Skeletal muscle tissue (tissue), 4 donors: ENCODE measurements around the gene CCDC197. TPM values are rescaled to one million over a fixed set of nuclear protein-coding genes. Genes with fewer than 3 reads are reported as not detected.

ENCODE experiments used
- H3K27ac ChIP-seq: one replicate; pipeline ENCODE4 v1.7.0; 2013; ENCODE audit warnings: mild to moderate bottlenecking, low read depth, low read length, inconsistent platforms
- H3K27me3 ChIP-seq, 3 donors: one replicate each; pipeline ENCODE4 v1.7.0; 2013; ENCODE audit warnings: low read length in 3 of 3; ENCODE audit not compliant: control insufficient read depth in 3 of 3, insufficient read depth in 3 of 3
- H3K36me3 ChIP-seq, 3 donors: one replicate each; pipeline ENCODE4 v1.7.0; 2013; ENCODE audit warnings: low read length in 3 of 3; ENCODE audit not compliant: control insufficient read depth in 3 of 3, insufficient read depth in 3 of 3
- H3K4me1 ChIP-seq, 3 donors: one replicate each; pipeline ENCODE4 v1.7.0; 2013; ENCODE audit warnings: low read length in 3 of 3, mild to moderate bottlenecking in 3 of 3; ENCODE audit not compliant: control insufficient read depth in 3 of 3, insufficient read depth in 3 of 3
- H3K4me3 ChIP-seq, 3 donors: one replicate each; pipeline ENCODE4 v1.7.0; 2013; ENCODE audit warnings: low read length in 3 of 3
- H3K9ac ChIP-seq, 3 donors: one replicate each; pipeline ENCODE4 v1.7.0; 2013; ENCODE audit warnings: low read length in 3 of 3, mild to moderate bottlenecking in 3 of 3, moderate library complexity in 2 of 3, low read depth in 1 of 3
- H3K9me3 ChIP-seq, 3 donors: one replicate each; pipeline ENCODE4 v1.7.0; 2013; ENCODE audit warnings: low read length in 3 of 3; ENCODE audit not compliant: control insufficient read depth in 3 of 3
- total RNA-seq: library from RNA; depleted of rRNA; stranded (reverse); fragments of >200 nt; gene quantifications from one replicate; pipeline ENCODE4 v1.2.3, GENCODE V29; 2014
- donor health status: Osteomylitis.

The CCDC197 gene
- total RNA-seq, 1 donor from 2014 or later, result not detected

DNA sequence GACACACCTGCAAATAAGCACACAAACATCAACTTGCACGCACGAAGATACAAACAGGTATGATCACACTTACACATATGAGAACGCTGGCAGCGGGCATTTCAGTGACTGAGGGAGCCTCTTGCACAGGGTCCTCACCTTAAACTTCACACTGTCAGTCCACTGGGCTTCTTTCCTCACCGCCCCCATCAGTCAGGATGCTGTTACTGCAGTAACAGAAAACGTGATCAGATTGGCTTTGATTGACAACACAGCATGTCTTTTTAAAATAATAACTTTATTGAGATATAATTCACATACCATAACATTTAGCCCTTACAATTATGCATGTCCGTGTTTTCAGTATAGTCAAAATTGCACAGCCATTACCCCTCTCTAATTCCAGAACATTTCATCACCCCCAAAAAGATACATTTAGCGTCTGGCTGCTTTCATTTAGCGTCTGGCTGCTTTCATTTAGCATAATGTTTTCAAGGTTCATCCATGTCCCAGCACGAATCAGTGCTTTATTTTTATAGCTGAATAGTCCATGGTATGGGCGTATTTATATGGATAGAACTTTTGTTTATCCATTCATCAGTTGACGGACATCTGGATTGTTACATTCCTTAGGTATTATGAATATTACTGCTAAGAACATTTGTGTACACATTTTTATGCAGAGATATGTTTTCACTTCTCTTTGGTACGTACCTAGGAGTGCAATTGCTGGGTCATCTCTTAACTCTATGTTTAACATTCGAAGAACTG, 8.4 kb downstream of the CCDC197 start:
- Histone ChIP-seq H3K9me3 (no peaks in the 10 kb centered on the region), H3K27me3 (peaks cover 0 to 11% (median 10%) of the 10 kb centered on the region in 3 donors), H3K9ac (no peak overlapping the region), H3K27ac (no peak overlapping the region), H3K36me3 (no peaks in the 10 kb centered on the region), H3K4me1 (peaks cover 8 to 11% (median 8%) of the 10 kb centered on the region in 3 donors), H3K4me3 (no peak overlapping the region)

DNA sequence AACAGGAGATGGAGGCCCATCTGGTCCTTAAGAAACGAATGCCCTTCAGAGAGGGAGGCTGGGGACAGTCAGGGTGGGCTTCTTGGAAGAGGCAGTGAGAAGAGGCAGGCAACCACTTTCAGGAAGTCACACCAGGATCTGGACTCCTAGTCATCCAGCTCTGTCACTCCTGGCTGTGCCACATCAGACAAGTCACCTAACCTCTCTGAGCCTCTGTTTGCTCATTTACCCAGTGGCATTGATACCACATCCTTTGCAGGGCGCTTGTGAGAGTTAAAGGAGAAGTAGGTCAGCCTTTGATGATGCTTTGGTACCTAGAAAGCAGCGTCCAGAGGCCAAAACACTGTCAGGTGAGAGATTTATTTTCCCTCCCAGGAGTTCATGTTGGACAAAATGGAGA, 11.1 kb downstream of the CCDC197 start:
- H3K27me3 ChIP-seq, result peaks cover 0 to 14% (median 4%) of the 10 kb centered on the region in 3 donors
- H3K27ac ChIP-seq, result no peak overlapping the region
- H3K4me1 ChIP-seq, result peaks cover 0 to 2% (median 0%) of the 10 kb centered on the region in 3 donors
- H3K9me3 ChIP-seq, result no peaks in the 10 kb centered on the region
- no peak overlapping the region for H3K9ac ChIP-seq
- H3K36me3 ChIP-seq, result no peaks in the 10 kb centered on the region
- no peak overlapping the region for H3K4me3 ChIP-seq

DNA sequence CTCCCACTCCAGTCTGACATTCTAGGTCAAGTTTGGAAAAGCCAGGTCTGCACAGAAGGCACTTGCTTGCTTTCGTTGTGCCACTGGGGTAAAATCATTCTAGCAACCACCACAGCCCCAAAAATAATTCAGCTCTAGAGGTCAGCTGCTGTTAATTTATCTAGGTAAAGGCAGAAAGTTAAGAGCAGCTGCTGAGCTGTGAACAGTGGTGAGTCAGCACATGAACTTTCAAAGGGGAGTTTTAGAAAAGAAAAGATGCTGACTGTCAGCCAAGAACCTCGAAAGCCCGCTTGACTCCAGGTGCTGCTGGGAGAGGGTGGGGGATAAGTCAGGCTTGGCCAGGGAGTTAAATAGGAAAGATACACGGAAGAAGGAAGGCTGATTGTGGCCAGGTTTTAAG, 12.7 kb downstream of the CCDC197 start:
- Histone ChIP-seq H3K9ac (no peak overlapping the region), H3K27ac (no peak overlapping the region), H3K9me3 (no peaks in the 10 kb centered on the region), H3K27me3 (peaks cover 0 to 14% (median 4%) of the 10 kb centered on the region in 3 donors), H3K4me3 (no peak overlapping the region), H3K4me1 (peaks cover 0 to 2% (median 0%) of the 10 kb centered on the region in 3 donors), H3K36me3 (no peaks in the 10 kb centered on the region)

DNA sequence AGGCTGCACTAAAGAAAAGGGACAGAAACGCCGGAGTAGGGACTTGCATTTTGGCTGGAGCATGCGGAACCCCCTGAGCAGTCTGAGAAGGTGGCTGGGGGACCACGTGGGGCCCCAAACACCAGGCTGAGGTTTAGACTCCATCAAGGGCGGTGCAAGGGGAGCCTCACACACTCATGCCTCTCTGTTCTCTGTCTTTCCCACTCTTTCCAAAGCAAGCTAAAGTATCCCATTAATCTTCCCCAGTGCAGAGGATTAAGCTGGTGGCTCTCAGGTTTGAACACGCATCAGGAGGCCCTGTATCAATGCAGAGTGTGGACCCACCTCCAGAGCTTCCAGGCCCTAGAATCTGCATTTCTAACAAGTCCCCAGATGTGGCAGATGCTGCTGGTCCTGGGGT, 13.5 kb downstream of the CCDC197 start:
- Histone ChIP-seq H3K9me3 (no peaks in the 10 kb centered on the region), H3K36me3 (no peaks in the 10 kb centered on the region), H3K4me1 (peaks cover 0 to 2% (median 0%) of the 10 kb centered on the region in 3 donors), H3K27me3 (peaks cover 0 to 14% (median 4%) of the 10 kb centered on the region in 3 donors), H3K9ac (no peak overlapping the region), H3K4me3 (no peak overlapping the region), H3K27ac (no peak overlapping the region)

DNA sequence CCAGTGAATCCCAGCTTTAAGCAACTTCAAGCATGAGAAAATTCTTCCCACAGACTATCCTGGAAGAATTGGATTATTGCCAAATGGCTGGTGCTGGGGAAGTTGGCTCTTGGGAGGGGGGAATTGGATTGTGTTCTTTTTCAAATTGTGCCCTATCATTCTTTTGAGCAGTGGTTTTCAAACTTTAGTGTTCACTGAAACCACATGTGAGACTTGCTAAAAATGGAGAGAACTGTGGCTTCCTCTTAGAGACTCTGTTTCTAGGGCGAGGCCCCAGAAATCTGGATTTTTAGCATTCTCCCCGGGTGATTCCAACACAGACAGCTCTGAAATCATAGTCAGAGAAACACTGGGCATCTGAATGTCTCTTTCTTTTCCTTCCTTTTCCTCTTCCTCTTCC, 14.7 kb downstream of the CCDC197 start:
- H3K9me3 ChIP-seq, result no peaks in the 10 kb centered on the region
- H3K27me3 ChIP-seq, result peaks cover 0 to 17% (median 4%) of the 10 kb centered on the region in 3 donors
- no peak overlapping the region for H3K27ac ChIP-seq
- H3K4me3 ChIP-seq, result no peak overlapping the region
- no peaks in the 10 kb centered on the region for H3K36me3 ChIP-seq
- H3K4me1 ChIP-seq, result peaks cover 0 to 2% (median 0%) of the 10 kb centered on the region in 3 donors
- no peak overlapping the region for H3K9ac ChIP-seq

DNA sequence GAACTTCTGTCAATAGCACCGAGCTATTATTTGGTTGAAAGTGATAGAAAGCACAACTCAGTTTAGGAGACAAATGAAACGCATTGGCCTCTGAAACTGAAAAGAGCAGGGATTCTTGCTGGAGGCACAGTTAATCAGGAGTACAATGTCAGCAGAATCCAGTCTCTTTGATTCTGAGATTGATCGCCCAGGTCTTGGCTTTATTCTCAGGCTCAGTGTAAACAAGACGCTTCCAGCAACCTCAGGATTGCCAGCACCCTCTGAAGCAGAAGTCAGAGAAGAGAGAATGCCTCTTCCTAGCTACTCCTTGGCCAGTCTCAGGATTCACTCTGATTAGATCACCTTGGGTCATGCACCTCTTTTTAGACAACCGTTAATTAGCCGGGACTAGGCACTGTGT, 17.3 kb downstream of the CCDC197 start:
- H3K9me3 ChIP-seq, result no peaks in the 10 kb centered on the region
- no peak overlapping the region for H3K27ac ChIP-seq
- no peak overlapping the region for H3K4me3 ChIP-seq
- peaks cover 0 to 16% (median 0%) of the 10 kb centered on the region in 3 donors for H3K27me3 ChIP-seq
- no peaks in the 10 kb centered on the region for H3K36me3 ChIP-seq
- no peak overlapping the region for H3K9ac ChIP-seq
- peaks cover 0 to 6% (median 5%) of the 10 kb centered on the region in 3 donors for H3K4me1 ChIP-seq

DNA sequence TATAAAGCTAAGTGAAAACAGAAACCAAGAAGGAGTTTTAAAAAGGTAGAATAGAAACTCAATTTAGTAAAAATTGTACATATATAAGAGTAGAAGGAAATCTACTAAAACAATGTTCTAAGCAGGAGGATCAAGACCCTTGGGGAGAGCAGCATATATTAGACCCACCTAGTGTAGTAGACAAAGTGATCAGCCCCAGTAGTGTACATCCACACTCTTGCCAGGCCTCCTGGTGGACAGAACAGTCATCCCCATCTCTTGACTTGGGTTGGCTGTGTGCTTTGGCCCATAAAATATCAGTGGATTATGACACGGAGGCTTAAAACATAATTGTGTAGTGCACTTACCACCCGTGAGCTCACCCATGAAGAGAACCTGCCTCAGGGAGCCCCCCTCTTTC, 18.1 kb downstream of the CCDC197 start:
- Histone ChIP-seq H3K4me3 (no peak overlapping the region), H3K4me1 (peaks cover 0 to 5% (median 3%) of the 10 kb centered on the region in 3 donors), H3K9ac (no peak overlapping the region), H3K9me3 (no peaks in the 10 kb centered on the region), H3K36me3 (no peaks in the 10 kb centered on the region), H3K27ac (no peak overlapping the region), H3K27me3 (peaks cover 0 to 16% (median 0%) of the 10 kb centered on the region in 3 donors)

DNA sequence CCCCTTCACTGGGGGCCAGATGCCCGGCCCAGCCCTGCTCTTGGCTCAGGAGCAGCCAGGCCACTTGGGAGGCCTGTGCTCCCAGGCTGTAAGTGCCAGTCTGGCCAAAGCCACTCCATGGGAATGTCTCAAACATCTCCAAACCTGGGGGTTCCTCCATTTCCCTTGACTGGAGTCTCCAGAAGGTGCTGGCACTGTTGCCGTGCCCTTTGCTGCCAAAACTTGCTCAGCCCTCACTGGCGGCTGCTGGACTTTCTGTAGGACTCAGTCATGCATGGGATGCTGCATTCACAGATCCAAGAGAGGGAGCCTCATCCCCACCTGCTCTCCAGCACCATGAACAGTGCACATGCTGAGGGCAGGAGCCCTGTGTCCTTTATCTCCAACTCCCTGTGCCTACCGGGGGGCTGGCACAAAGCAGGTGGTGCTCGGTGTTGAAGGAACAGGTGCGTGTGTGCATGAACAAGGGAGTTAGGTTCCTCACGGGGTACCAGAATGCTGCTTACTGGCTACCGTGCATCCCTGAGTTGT, 19.4 kb downstream of the CCDC197 start:
- Histone ChIP-seq H3K9me3 (no peaks in the 10 kb centered on the region), H3K27ac (no peak overlapping the region), H3K36me3 (no peaks in the 10 kb centered on the region), H3K27me3 (peaks cover 0 to 5% (median 0%) of the 10 kb centered on the region in 3 donors), H3K4me1 (peaks cover 0 to 5% (median 3%) of the 10 kb centered on the region in 3 donors), H3K9ac (no peak overlapping the region), H3K4me3 (no peak overlapping the region)

DNA sequence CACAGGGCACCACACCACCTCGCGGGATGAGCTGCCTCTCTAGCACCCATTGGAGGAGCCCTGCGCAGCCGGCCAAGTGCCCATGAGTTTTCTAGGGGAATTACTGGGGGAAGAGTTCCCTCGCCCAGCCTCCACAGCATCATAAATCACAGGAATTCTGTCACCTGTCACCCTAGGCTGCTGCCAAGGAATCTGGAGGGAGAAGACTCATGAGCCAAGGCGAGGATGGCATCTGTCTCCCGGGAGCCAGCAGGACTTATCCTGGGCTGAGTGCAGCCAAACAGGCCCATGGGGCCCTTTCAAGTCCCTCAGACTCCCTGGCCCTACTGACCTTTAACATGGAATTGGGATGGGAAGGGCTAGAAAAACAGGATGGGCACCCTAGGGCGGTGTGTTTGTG, 21.2 kb downstream of the CCDC197 start:
- H3K9ac ChIP-seq, result no peak overlapping the region
- no peaks in the 10 kb centered on the region for H3K9me3 ChIP-seq
- H3K4me3 ChIP-seq, result no peak overlapping the region
- no peak overlapping the region for H3K27ac ChIP-seq
- peaks cover 0 to 5% (median 3%) of the 10 kb centered on the region in 3 donors for H3K4me1 ChIP-seq
- H3K27me3 ChIP-seq, result peaks cover 0 to 5% (median 0%) of the 10 kb centered on the region in 3 donors
- no peaks in the 10 kb centered on the region for H3K36me3 ChIP-seq

DNA sequence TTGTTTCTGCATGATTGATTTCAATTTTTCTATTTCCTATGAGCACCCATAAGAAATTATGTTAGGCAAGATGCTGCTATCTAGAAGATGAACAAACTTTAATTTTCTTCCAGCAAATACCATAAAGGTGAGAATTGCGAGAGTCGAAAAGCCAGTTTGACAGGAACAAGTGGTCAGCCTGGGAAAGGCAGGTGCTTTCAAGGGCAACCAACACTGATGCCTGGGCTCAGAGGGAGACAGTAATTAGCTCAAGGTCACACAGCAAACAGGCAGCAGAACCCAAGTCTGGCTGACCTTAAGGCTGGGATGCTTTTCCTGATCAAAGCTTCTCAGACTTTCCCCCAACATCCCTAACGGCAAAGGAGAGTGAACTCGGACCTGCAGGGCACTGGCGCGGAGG, 22.2 kb downstream of the CCDC197 start:
- Histone ChIP-seq H3K9ac (no peak overlapping the region), H3K4me1 (peaks cover 0 to 5% (median 3%) of the 10 kb centered on the region in 3 donors), H3K9me3 (no peaks in the 10 kb centered on the region), H3K27ac (no peak overlapping the region), H3K27me3 (peaks cover 0 to 5% (median 0%) of the 10 kb centered on the region in 3 donors), H3K36me3 (no peaks in the 10 kb centered on the region), H3K4me3 (no peak overlapping the region)
